Breast epithelium (tissue), 4 donors: ENCODE data around the gene VMP1. TPM values are rescaled to one million over a fixed set of nuclear protein-coding genes. Genes with fewer than 3 reads are reported as not detected.
"Not testable (repeated sequence)": the region's sequence is repeated elsewhere in the genome, so short reads cannot be mapped to it uniquely, and the experiment has no call there.

Source experiments
- DNase-seq, 2 donors: peaks; one replicate each; pipeline ENCODE4 v3.0.0-alpha.2; 2019; ENCODE audit warnings: low spot score in 2 of 2
- H3K27ac ChIP-seq, 2 donors: fragments of 200-600 bp; sonication (generic) in 1 of 2; one replicate each; pipeline ENCODE4 v1.5.1; 2016 to 2019; ENCODE audit warnings: mild to moderate bottlenecking in 1 of 2
- H3K27me3 ChIP-seq, 2 donors: fragments of 200-600 bp; sonication (generic) in 1 of 2; one replicate each; pipeline versions ENCODE4 v1.5.1 to v1.6.0; 2017 to 2019; ENCODE audit warnings: control low read depth in 1 of 2, mild to moderate bottlenecking in 1 of 2
- H3K36me3 ChIP-seq: fragments of 200-600 bp; one replicate; pipeline ENCODE4 v1.5.1; 2019
- H3K4me1 ChIP-seq, 2 donors: fragments of 200-600 bp; sonication (generic); one replicate each; pipeline ENCODE4 v1.5.1; 2016 to 2019; ENCODE audit warnings: control low read depth in 1 of 2
- H3K4me3 ChIP-seq, 3 donors: fragments of 200-600 bp; sonication (generic); 1 replicate in 2 of 3; 2 replicates in 1 of 3; pipeline ENCODE4 v1.5.1; 2016 to 2019; ENCODE audit warnings: mild to moderate bottlenecking in 3 of 3, moderate library complexity in 2 of 3
- H3K9me3 ChIP-seq, 2 donors: fragments of 200-600 bp; sonication (generic) in 1 of 2; one replicate each; pipeline ENCODE4 v1.5.1; 2016 to 2019; ENCODE audit warnings: control low read depth in 1 of 2
- CTCF ChIP-seq, 3 donors: fragments of 450-650 bp; IDR thresholded peaks; one replicate each; pipeline ENCODE4 v1.5.1; 2016 to 2017; ENCODE audit warnings: antibody characterized with exemption in 3 of 3, mild to moderate bottlenecking in 3 of 3, moderate library complexity in 3 of 3
- POLR2A ChIP-seq: fragments of 450-650 bp; IDR thresholded peaks from one replicate; pipeline ENCODE4 v1.6.1; 2016; ENCODE audit warnings: antibody characterized with exemption, mild to moderate bottlenecking, moderate library complexity
- POLR2AphosphoS5 ChIP-seq, 3 donors: sonication (generic); formaldehyde crosslinking; IDR thresholded peaks; one replicate each; pipeline ENCODE4 v1.6.1; 2017; ENCODE audit warnings: antibody characterized with exemption in 3 of 3
- intact Hi-C: fragments of 100-400 bp; cut with DNase I; formaldehyde crosslinking; loops from one replicate; pipeline ENCODE4 v1.15.1; 2023; ENCODE audit warnings: low total_unique reads
- total RNA-seq, 3 donors: library from RNA; depleted of rRNA; stranded (reverse); fragments of >200 nt; gene quantifications; one replicate each; pipeline ENCODE4 v1.1.0, GENCODE V29; 2016

VMP1 gene
- total RNA-seq, 3 donors from 2014 or later: 142 to 636 (median 489) TPM

DNA sequence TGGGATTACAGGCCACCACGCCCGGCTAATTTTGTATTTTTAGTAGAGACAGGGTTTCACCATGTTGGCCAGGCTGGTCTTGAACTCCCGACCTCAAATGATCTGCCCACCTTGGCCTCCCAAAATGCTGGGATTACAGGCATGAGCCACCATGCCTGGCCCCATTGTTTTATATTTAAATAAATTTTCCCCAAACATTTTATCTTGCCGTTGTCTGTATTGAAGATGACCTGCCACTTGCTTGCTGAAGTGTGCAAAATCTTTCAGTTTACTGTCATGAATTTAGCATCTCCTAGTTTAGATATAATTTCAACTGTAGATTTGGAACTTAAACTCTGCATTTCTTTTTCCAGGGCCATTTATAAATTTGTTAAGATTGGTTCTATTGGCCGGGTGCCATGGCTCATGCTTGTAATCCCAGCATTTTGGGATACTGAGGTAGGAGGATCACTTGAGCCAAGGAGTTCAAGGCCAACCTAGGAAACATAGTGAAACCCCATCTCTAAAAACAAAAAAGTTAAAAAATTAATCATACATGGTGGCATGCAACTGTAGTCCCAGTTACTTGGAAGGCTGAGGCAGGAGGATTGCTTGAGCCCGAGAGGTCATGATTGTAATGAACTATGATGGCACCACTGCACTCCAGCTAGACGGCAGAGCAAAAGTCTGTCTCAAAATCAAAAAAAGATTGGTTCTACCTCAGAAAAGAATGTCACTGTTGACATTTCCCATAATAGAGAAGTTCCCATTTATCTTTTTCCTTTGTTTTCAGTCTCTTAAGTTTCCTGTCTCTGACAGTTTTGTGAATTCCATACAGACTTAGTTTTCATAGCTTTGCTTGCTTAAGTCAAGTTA, 84.4 kb downstream of the VMP1 start:
- Histone ChIP-seq H3K36me3 (no peaks in the 10 kb centered on the region), H3K27ac (no peak overlapping the region), H3K4me1 (peaks cover 3 to 8% of the 10 kb centered on the region in 2 donors), H3K9me3 (no peaks in the 10 kb centered on the region), H3K27me3 (no peaks in the 10 kb centered on the region), H3K4me3 (no peak overlapping the region)
- TF ChIP-seq CTCF (IDR thresholded peaks at IDR 0.05): no peak
- TF ChIP-seq POLR2AphosphoS5 (IDR thresholded peaks at IDR 0.05): no peak
- no peak for TF ChIP-seq POLR2A
- DNase-seq: no peak
- intact Hi-C loops: no loop called here

- not testable (repeated sequence) for H3K36me3 ChIP-seq, H3K9me3 ChIP-seq, H3K27ac ChIP-seq
These were observed 85.0 kb downstream of the VMP1 start for GRCh38 chr17:59792458-59792823.

GRCh38 chr17:59793205-59793604, 85.8 kb downstream of the VMP1 start:
- intact Hi-C loops: no loop called here
- no peaks in the 10 kb centered on the region for H3K9me3 ChIP-seq
- H3K4me3 ChIP-seq: no peak overlapping the region
- DNase-seq: no peak
- no peaks in the 10 kb centered on the region for H3K4me1 ChIP-seq
- H3K27ac ChIP-seq: no peak overlapping the region
- TF ChIP-seq CTCF (IDR thresholded peaks at IDR 0.05): no peak
- no peak for TF ChIP-seq POLR2A
- H3K36me3 ChIP-seq: no peaks in the 10 kb centered on the region
- H3K27me3 ChIP-seq: no peaks in the 10 kb centered on the region

More at GRCh38 chr17:59792458-59792823, 85.0 kb downstream of the VMP1 start:
- H3K27me3 ChIP-seq, intact Hi-C loops, DNase-seq, H3K4me3 ChIP-seq, H3K4me1 ChIP-seq: not testable (repeated sequence)

DNA sequence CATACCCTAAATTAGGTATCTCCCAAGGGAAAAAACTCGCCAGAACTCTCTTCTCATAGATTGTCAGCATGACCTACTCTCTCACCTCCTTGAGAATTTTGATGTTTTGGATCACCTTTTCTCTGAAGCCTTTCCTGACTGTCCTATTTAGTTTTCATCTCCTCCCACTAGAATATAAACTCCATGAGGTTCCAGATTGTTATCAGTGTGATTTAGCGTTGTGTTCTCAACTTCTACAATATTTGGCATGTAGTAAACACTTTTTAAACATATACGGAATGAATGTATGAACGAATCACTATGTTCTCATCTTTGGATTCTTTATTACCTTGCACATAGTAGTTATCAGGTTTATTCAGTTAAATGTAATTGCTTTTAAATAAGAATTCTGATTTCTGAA, 88.7 kb downstream of the VMP1 start:
- no peaks in the 10 kb centered on the region for H3K36me3 ChIP-seq
- intact Hi-C loops: no loop called here
- H3K27me3 ChIP-seq: no peaks in the 10 kb centered on the region
- H3K4me1 ChIP-seq: no peaks in the 10 kb centered on the region
- DNase-seq: no peak
- H3K27ac ChIP-seq: no peak overlapping the region
- TF ChIP-seq POLR2A: no peak
- TF ChIP-seq CTCF (IDR thresholded peaks at IDR 0.05): no peak
- TF ChIP-seq POLR2AphosphoS5 (IDR thresholded peaks at IDR 0.05): no peak
- no peaks in the 10 kb centered on the region for H3K9me3 ChIP-seq
- H3K4me3 ChIP-seq: no peak overlapping the region

GRCh38 chr17:59796785-59797205, 89.3 kb downstream of the VMP1 start:
- intact Hi-C loops: no loop called here
- H3K9me3 ChIP-seq: no peaks in the 10 kb centered on the region
- no peak overlapping the region for H3K27ac ChIP-seq
- H3K4me1 ChIP-seq: no peaks in the 10 kb centered on the region
- no peak for TF ChIP-seq CTCF (IDR thresholded peaks at IDR 0.05)
- TF ChIP-seq POLR2A: no peak
- TF ChIP-seq POLR2AphosphoS5 (IDR thresholded peaks at IDR 0.05): no peak
- DNase-seq: no peak
- no peaks in the 10 kb centered on the region for H3K36me3 ChIP-seq
- no peak overlapping the region for H3K4me3 ChIP-seq
- no peaks in the 10 kb centered on the region for H3K27me3 ChIP-seq
